Upper lobe of right lung (tissue), 1 donor: ENCODE results near the gene IL3. TPM values are rescaled to one million over a fixed set of nuclear protein-coding genes. Genes with fewer than 3 reads are reported as not detected.

Experiments used
- ATAC-seq: fragments of 200-7000 bp; cut with Tn5 transposase; one replicate; pipeline ENCODE4 v1.9.1; 2020; ENCODE audit warnings: mild to moderate bottlenecking, moderate library complexity
- DNase-seq: peaks from one replicate; pipeline ENCODE4 v3.0.0-alpha.2; 2020
- H3K27ac ChIP-seq: fragments of 200-600 bp; one replicate; pipeline ENCODE4 v1.8.0; 2022
- H3K27me3 ChIP-seq: fragments of 200-600 bp; one replicate; pipeline ENCODE4 v1.8.0; 2022; ENCODE audit warnings: mild to moderate bottlenecking
- H3K36me3 ChIP-seq: fragments of 200-600 bp; one replicate; pipeline ENCODE4 v1.8.0; 2022
- H3K4me1 ChIP-seq: fragments of 200-600 bp; one replicate; pipeline ENCODE4 v1.8.0; 2022
- H3K4me3 ChIP-seq: fragments of 200-600 bp; one replicate; pipeline ENCODE4 v1.8.0; 2022; ENCODE audit warnings: mild to moderate bottlenecking
- H3K9me3 ChIP-seq: fragments of 200-600 bp; one replicate; pipeline ENCODE4 v1.8.0; 2022
- CTCF ChIP-seq: fragments of 200-600 bp; IDR thresholded peaks from one replicate; pipeline ENCODE4 v1.8.0; 2022; ENCODE audit warnings: antibody characterized with exemption
- intact Hi-C: fragments of 100-400 bp; cut with DNase I; formaldehyde crosslinking; loops from one replicate; pipeline ENCODE4 v1.11.0; 2022
- total RNA-seq: library from RNA; stranded (reverse); fragmentation: NEBNext Ultra II Directional; extraction: Animal tissue kit (Norgen Biotek cat#: 25700); gene quantifications from one replicate; pipeline ENCODE4 v1.2.1, GENCODE V29; 2021
- donor health status: DM: no; HTN: yes; CAD: no; lungs with severe emphysema.

IL3 gene
- total RNA-seq, 1 donor from 2014 or later, result not detected

- H3K27me3 ChIP-seq, result no peaks in the 10 kb centered on the region
- intact Hi-C loops, result no loop called here
- H3K36me3 ChIP-seq, result no peaks in the 10 kb centered on the region
- TF ChIP-seq CTCF, result no peak
- H3K27ac ChIP-seq, result no peak overlapping the region
- H3K9me3 ChIP-seq, result no peaks in the 10 kb centered on the region
- no peak overlapping the region for H3K4me3 ChIP-seq
- peaks cover 4% of the 10 kb centered on the region for H3K4me1 ChIP-seq
- ATAC-seq, result no peak
- DNase-seq, result no peak
These were observed 36.4 kb downstream of the IL3 start for GRCh38 chr5:132096904-132097303.

GRCh38 chr5:132098151-132098594 is 37.7 kb downstream of the IL3 start:
- Histone ChIP-seq H3K4me3 (no peak overlapping the region), H3K27me3 (no peaks in the 10 kb centered on the region), H3K9me3 (no peaks in the 10 kb centered on the region), H3K36me3 (no peaks in the 10 kb centered on the region), H3K4me1 (peaks cover 10% of the 10 kb centered on the region), H3K27ac (no peak overlapping the region)
- intact Hi-C loops, result no loop called here
- ATAC-seq (no peak), DNase-seq (no peak)
- no peak for TF ChIP-seq CTCF

GRCh38 chr5:132098621-132099020 is 38.2 kb downstream of the IL3 start:
- ATAC-seq, result no peak
- peaks cover 14% of the 10 kb centered on the region for H3K4me1 ChIP-seq
- TF ChIP-seq CTCF, result no peak
- intact Hi-C loops, result no loop called here
- no peaks in the 10 kb centered on the region for H3K27me3 ChIP-seq
- DNase-seq, result no peak
- no peak overlapping the region for H3K4me3 ChIP-seq
- no peaks in the 10 kb centered on the region for H3K9me3 ChIP-seq
- no peak overlapping the region for H3K27ac ChIP-seq
- no peaks in the 10 kb centered on the region for H3K36me3 ChIP-seq

- intact Hi-C loops, result no loop called here
- H3K27me3 ChIP-seq, result no peaks in the 10 kb centered on the region
These were observed 38.8 kb downstream of the IL3 start for GRCh38 chr5:132099076-132099748.

GRCh38 chr5:132099905-132100304 is 39.5 kb downstream of the IL3 start:
- no peak overlapping the region for H3K4me3 ChIP-seq
- ATAC-seq (no peak), DNase-seq (no peak)
- H3K27me3 ChIP-seq, result no peaks in the 10 kb centered on the region
- TF ChIP-seq CTCF, result no peak
- H3K4me1 ChIP-seq, result peaks cover 22% of the 10 kb centered on the region
- intact Hi-C loops, result no loop called here
- H3K36me3 ChIP-seq, result no peaks in the 10 kb centered on the region
- H3K9me3 ChIP-seq, result no peaks in the 10 kb centered on the region
- no peak overlapping the region for H3K27ac ChIP-seq

More at GRCh38 chr5:132099076-132099748, 38.8 kb downstream of the IL3 start:
- no peak for TF ChIP-seq CTCF
- Histone ChIP-seq H3K27ac (no peak overlapping the region), H3K4me3 (no peak overlapping the region), H3K4me1 (peaks cover 19% of the 10 kb centered on the region), H3K9me3 (no peaks in the 10 kb centered on the region), H3K36me3 (no peaks in the 10 kb centered on the region)
- DNase-seq, result no peak
- no peak for ATAC-seq
